HepG2 (cell line): Measurements from ENCODE around the gene ZSCAN1. TPM values are rescaled to one million over a fixed set of nuclear protein-coding genes. Genes with fewer than 3 reads are reported as not detected.

Experiments
- MEIS2 ChIP-seq: sonication (generic); formaldehyde crosslinking; IDR thresholded peaks from 2 replicates; pipeline ENCODE4 v1.9.0; 2021; ENCODE audit warnings: mild to moderate bottlenecking, missing genetic modification reagents
- polyA plus RNA-seq, 8 experiments: library from polyadenylated mRNA; depleted of rRNA in 3 of 8; stranded (reverse) in 7 of 8; unstranded in 1 of 8; fragments of >200 nt; fragmentation: Illumina TruSeq in 4 of 8; extraction: Trizol in 4 of 8; gene quantifications; 2 replicates each; pipeline versions ENCODE4 v1.2.1 to v1.2.3, GENCODE V29; 2011 to 2016; ENCODE audit warnings: low read depth in 4 of 8, missing spikeins in 1 of 8, mixed read lengths in 1 of 8; ENCODE audit not compliant: insufficient read depth in 1 of 8
- total RNA-seq, 5 experiments: library from RNA; depleted of rRNA; stranded (reverse); fragments of >200 nt; fragmentation: Illumina TruSeq; extraction: Trizol; gene quantifications; 2 replicates each; pipeline ENCODE4 v1.2.3, GENCODE V29; 2016; ENCODE audit warnings: low read depth in 1 of 5
- TF ChIP-seq, protein P1 (sequence below): sonication (generic); formaldehyde crosslinking; IDR thresholded peaks from 2 replicates; pipeline ENCODE4 v1.4.0; 2020; ENCODE audit warnings: missing genetic modification reagents; ENCODE audit errors: not compliant biosample characterization
- TF ChIP-seq, protein P2 (sequence below): sonication (generic); formaldehyde crosslinking; IDR thresholded peaks from 2 replicates; pipeline ENCODE4 v1.5.0; 2020; ENCODE audit warnings: missing genetic modification reagents
- TF ChIP-seq, protein P3 (sequence below): sonication (generic); formaldehyde crosslinking; IDR thresholded peaks from 2 replicates; pipeline ENCODE4 v1.4.0; 2020; ENCODE audit warnings: mild to moderate bottlenecking, missing genetic modification reagents
- TF ChIP-seq, protein P4 (sequence below): sonication (generic); formaldehyde crosslinking; IDR thresholded peaks from 2 replicates; pipeline ENCODE4 v1.4.0; 2020; ENCODE audit warnings: missing genetic modification reagents, borderline replicate concordance

ZSCAN1 gene
- total and polyA plus RNA-seq, 2 of the 13 experiments (the other 11 are each of a cell fraction or from before 2014, with no cell fraction given): not detected

DNA sequence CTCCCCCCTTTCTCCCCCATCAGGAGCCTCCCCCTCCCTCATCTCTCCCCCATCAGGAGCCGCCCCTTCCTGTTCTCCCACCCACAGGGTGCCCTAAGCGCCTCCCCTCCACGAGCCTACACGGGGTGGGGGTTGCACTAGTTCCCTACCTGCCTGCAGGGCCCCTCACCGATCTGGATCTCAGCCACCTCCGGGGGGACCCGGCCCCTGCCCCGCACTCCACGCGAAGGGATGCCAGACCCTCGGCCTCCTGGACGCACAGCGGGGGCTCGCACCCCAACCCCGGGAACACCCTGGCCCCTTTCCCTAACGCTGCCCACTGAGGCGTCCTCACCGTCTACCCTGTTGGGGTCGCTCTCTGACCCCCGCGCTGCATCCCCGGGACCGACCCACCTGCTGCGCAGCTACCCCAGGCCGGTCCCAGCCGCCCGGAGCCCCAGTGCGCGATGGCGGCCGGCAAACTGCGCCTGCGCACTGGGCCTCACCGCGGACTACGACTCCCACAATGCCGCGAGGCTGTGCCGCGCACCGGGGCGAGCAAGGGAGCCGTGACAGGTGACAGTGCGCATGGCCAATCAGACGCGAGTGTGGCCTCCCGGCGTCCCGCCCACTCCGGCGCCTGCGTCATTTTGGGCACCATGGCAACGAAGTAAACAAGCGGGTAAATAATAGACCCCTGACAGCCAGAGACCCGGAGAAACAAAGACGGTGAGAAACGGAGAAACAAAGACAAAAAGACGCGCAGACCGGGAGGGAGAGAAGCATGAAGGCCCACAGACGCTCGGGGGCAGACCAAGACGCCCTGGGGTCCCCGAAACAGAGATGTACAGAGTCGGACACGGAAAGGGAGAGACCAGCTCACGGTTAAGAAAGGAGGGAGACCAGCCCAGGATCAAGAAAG, 64.2 kb downstream of the ZSCAN1 start, which contains the start of gene ZSCAN18 (continued):
- TF ChIP-seq, protein P1, sequence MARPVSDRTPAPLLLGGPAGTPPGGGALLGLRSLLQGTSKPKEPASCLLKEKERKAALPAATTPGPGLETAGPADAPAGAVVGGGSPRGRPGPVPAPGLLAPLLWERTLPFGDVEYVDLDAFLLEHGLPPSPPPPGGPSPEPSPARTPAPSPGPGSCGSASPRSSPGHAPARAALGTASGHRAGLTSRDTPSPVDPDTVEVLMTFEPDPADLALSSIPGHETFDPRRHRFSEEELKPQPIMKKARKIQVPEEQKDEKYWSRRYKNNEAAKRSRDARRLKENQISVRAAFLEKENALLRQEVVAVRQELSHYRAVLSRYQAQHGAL (CRISPR knock-in tag): no peak
- TF ChIP-seq, protein P2, sequence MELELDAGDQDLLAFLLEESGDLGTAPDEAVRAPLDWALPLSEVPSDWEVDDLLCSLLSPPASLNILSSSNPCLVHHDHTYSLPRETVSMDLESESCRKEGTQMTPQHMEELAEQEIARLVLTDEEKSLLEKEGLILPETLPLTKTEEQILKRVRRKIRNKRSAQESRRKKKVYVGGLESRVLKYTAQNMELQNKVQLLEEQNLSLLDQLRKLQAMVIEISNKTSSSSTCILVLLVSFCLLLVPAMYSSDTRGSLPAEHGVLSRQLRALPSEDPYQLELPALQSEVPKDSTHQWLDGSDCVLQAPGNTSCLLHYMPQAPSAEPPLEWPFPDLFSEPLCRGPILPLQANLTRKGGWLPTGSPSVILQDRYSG (CRISPR knock-in tag): no peak
- TF ChIP-seq MEIS2 (CRISPR knock-in tag): no peak
- TF ChIP-seq, protein P3, sequence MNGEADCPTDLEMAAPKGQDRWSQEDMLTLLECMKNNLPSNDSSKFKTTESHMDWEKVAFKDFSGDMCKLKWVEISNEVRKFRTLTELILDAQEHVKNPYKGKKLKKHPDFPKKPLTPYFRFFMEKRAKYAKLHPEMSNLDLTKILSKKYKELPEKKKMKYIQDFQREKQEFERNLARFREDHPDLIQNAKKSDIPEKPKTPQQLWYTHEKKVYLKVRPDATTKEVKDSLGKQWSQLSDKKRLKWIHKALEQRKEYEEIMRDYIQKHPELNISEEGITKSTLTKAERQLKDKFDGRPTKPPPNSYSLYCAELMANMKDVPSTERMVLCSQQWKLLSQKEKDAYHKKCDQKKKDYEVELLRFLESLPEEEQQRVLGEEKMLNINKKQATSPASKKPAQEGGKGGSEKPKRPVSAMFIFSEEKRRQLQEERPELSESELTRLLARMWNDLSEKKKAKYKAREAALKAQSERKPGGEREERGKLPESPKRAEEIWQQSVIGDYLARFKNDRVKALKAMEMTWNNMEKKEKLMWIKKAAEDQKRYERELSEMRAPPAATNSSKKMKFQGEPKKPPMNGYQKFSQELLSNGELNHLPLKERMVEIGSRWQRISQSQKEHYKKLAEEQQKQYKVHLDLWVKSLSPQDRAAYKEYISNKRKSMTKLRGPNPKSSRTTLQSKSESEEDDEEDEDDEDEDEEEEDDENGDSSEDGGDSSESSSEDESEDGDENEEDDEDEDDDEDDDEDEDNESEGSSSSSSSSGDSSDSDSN (CRISPR knock-in tag): no peak
- TF ChIP-seq, protein P4, sequence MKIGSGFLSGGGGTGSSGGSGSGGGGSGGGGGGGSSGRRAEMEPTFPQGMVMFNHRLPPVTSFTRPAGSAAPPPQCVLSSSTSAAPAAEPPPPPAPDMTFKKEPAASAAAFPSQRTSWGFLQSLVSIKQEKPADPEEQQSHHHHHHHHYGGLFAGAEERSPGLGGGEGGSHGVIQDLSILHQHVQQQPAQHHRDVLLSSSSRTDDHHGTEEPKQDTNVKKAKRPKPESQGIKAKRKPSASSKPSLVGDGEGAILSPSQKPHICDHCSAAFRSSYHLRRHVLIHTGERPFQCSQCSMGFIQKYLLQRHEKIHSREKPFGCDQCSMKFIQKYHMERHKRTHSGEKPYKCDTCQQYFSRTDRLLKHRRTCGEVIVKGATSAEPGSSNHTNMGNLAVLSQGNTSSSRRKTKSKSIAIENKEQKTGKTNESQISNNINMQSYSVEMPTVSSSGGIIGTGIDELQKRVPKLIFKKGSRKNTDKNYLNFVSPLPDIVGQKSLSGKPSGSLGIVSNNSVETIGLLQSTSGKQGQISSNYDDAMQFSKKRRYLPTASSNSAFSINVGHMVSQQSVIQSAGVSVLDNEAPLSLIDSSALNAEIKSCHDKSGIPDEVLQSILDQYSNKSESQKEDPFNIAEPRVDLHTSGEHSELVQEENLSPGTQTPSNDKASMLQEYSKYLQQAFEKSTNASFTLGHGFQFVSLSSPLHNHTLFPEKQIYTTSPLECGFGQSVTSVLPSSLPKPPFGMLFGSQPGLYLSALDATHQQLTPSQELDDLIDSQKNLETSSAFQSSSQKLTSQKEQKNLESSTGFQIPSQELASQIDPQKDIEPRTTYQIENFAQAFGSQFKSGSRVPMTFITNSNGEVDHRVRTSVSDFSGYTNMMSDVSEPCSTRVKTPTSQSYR: no peak
